ENCODE measurements around the gene COX11. TPM values are rescaled to one million over a fixed set of nuclear protein-coding genes. Genes with fewer than 3 reads are reported as not detected.
A peak's percentile ranks its signal among the peaks of the same experiment; 100 is the strongest.

COX11 gene
- total RNA-seq, 1 donor from 2014 or later: 38.0 TPM

GRCh38 chr17:54992797-54993639, 24.6 kb upstream of the COX11 start:
- no peak overlapping the region for H3K27ac Mint-ChIP-seq (ENCODE audit: unreplicated experiment)
- DNase-seq (ENCODE audit: low spot score): no peak
- H3K9me3 Mint-ChIP-seq (ENCODE audit: unreplicated experiment): no peaks in the 10 kb centered on the region
- H3K4me1 Mint-ChIP-seq (ENCODE audit: unreplicated experiment): no peaks in the 10 kb centered on the region
- no peak overlapping the region for H3K4me3 Mint-ChIP-seq (ENCODE audit: unreplicated experiment)
- H3K36me3 Mint-ChIP-seq (ENCODE audit: low read depth, unreplicated experiment): no peaks in the 10 kb centered on the region
- TF ChIP-seq, protein P1, sequence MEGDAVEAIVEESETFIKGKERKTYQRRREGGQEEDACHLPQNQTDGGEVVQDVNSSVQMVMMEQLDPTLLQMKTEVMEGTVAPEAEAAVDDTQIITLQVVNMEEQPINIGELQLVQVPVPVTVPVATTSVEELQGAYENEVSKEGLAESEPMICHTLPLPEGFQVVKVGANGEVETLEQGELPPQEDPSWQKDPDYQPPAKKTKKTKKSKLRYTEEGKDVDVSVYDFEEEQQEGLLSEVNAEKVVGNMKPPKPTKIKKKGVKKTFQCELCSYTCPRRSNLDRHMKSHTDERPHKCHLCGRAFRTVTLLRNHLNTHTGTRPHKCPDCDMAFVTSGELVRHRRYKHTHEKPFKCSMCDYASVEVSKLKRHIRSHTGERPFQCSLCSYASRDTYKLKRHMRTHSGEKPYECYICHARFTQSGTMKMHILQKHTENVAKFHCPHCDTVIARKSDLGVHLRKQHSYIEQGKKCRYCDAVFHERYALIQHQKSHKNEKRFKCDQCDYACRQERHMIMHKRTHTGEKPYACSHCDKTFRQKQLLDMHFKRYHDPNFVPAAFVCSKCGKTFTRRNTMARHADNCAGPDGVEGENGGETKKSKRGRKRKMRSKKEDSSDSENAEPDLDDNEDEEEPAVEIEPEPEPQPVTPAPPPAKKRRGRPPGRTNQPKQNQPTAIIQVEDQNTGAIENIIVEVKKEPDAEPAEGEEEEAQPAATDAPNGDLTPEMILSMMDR (IDR thresholded peaks at IDR 0.05; ENCODE audit: unreplicated experiment): peak; percentile 78
- H3K27me3 Mint-ChIP-seq (ENCODE audit: unreplicated experiment): peaks cover 2% of the 10 kb centered on the region

DNA sequence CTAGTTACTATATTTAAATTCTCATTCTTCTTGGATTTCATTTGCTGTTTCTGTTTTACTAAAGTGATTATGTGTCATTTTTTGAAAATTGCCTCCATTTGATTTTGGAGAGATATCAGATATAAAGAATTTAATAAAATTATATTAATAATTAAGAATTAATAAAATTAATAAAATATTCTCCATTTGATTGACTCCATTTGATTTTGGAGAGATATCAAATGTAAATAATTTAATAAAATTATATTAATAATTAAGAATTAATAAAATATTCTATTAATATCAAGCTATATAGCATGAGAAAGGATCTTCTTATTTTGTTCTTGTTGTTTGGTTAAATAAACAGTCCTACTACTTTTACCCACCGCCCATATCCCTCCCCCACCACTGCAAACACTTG, 23.1 kb upstream of the COX11 start:
- Mint-ChIP-seq H3K27ac (ENCODE audit: unreplicated experiment) (no peak overlapping the region), H3K4me3 (ENCODE audit: unreplicated experiment) (no peak overlapping the region), H3K27me3 (ENCODE audit: unreplicated experiment) (peaks cover 2% of the 10 kb centered on the region), H3K9me3 (ENCODE audit: unreplicated experiment) (no peaks in the 10 kb centered on the region), H3K4me1 (ENCODE audit: unreplicated experiment) (no peaks in the 10 kb centered on the region), H3K36me3 (ENCODE audit: low read depth, unreplicated experiment) (no peaks in the 10 kb centered on the region)
- TF ChIP-seq, protein P1 (IDR thresholded peaks at IDR 0.05; ENCODE audit: unreplicated experiment): no peak
- DNase-seq (ENCODE audit: low spot score): no peak

- Mint-ChIP-seq H3K27ac (ENCODE audit: unreplicated experiment) (no peak overlapping the region), H3K4me1 (ENCODE audit: unreplicated experiment) (no peaks in the 10 kb centered on the region), H3K36me3 (ENCODE audit: low read depth, unreplicated experiment) (no peaks in the 10 kb centered on the region), H3K4me3 (ENCODE audit: unreplicated experiment) (no peak overlapping the region), H3K9me3 (ENCODE audit: unreplicated experiment) (no peaks in the 10 kb centered on the region), H3K27me3 (ENCODE audit: unreplicated experiment) (peaks cover 2% of the 10 kb centered on the region)
- TF ChIP-seq, protein P1 (IDR thresholded peaks at IDR 0.05; ENCODE audit: unreplicated experiment): no peak
- no peak for DNase-seq (ENCODE audit: low spot score)
Measured at GRCh38 chr17:54990118-54990517, 21.7 kb upstream of the COX11 start.

DNA sequence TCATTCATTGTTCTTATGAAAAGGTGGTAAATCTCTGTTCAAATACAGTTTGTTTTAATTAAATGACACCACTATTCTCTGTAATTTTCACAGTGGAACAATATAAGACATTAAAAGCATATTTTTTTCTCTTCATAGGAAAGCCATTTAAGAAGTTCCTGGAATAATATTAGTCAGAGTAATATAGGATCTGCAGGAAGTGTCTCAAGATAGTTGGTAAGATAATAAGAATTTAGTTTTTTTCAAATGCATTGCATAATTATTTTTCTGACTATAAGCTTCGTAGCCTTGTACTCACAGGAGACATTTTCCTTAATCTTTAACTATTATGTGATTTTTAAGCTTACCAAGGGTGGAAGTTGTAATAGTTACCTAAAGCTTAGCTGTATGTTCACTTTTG, 17.0 kb upstream of the COX11 start:
- Mint-ChIP-seq H3K4me1 (ENCODE audit: unreplicated experiment) (no peaks in the 10 kb centered on the region), H3K9me3 (ENCODE audit: unreplicated experiment) (no peaks in the 10 kb centered on the region), H3K4me3 (ENCODE audit: unreplicated experiment) (no peak overlapping the region), H3K27me3 (ENCODE audit: unreplicated experiment) (peaks cover 2% of the 10 kb centered on the region), H3K36me3 (ENCODE audit: low read depth, unreplicated experiment) (no peaks in the 10 kb centered on the region), H3K27ac (ENCODE audit: unreplicated experiment) (no peak overlapping the region)
- TF ChIP-seq, protein P1 (IDR thresholded peaks at IDR 0.05; ENCODE audit: unreplicated experiment): no peak
- DNase-seq (ENCODE audit: low spot score): no peak

DNA sequence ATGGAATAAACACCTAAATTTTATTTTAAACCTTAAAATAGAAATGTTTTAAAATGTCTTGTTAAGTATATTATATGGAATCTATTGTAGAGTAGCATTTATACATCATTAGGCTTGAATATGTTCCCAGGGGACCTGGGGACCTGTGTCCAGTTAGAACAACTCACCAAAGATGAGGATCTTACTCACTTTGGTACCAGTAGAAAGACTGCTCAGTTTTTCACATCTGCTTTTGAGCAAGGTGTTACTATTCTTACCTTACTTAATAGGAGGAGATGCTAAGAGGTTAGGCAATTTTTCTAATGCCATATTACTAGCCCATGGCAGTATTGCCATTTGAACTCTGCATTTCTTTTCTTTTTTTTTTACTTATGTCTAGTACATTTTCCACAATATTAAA, 14.8 kb upstream of the COX11 start:
- Mint-ChIP-seq H3K36me3 (ENCODE audit: low read depth, unreplicated experiment) (no peaks in the 10 kb centered on the region), H3K27me3 (ENCODE audit: unreplicated experiment) (peaks cover 1% of the 10 kb centered on the region), H3K27ac (ENCODE audit: unreplicated experiment) (no peak overlapping the region), H3K9me3 (ENCODE audit: unreplicated experiment) (no peaks in the 10 kb centered on the region), H3K4me1 (ENCODE audit: unreplicated experiment) (no peaks in the 10 kb centered on the region), H3K4me3 (ENCODE audit: unreplicated experiment) (no peak overlapping the region)
- TF ChIP-seq, protein P1 (IDR thresholded peaks at IDR 0.05; ENCODE audit: unreplicated experiment): no peak
- DNase-seq (ENCODE audit: low spot score): no peak

All from endothelial cell (in vitro differentiated cells).